ENCODE data around the gene WDR74. TPM values are rescaled to one million over a fixed set of nuclear protein-coding genes. Genes with fewer than 3 reads are reported as not detected.
A peak's percentile ranks its signal among the peaks of the same experiment; 100 is the strongest.

The WDR74 gene
- total and polyA plus RNA-seq, 8 donors = 18.4 to 59.5 (median 30.7) TPM

DNA sequence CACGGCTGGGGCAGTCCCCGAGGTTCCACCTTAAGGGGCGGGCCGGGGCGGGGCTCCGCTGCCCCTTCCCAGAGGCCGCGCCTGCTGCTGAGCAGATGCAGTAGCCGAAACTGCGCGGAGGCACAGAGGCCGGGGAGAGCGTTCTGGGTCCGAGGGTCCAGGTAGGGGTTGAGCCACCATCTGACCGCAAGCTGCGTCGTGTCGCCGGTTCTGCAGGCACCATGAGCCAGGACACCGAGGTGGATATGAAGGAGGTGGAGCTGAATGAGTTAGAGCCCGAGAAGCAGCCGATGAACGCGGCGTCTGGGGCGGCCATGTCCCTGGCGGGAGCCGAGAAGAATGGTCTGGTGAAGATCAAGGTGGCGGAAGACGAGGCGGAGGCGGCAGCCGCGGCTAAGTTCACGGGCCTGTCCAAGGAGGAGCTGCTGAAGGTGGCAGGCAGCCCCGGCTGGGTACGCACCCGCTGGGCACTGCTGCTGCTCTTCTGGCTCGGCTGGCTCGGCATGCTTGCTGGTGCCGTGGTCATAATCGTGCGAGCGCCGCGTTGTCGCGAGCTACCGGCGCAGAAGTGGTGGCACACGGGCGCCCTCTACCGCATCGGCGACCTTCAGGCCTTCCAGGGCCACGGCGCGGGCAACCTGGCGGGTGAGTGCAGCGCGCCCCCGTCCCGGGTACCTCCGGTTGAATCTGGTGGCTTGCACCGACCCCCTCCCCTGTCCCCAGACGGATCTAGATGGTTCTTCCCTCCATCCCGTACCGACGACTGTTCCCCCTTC lies 41.6 kb upstream of the WDR74 start, which contains the start of gene SLC3A2:
TSS of gene SLC3A2 (plus strand) at position 94 of the 776 bp plus-strand sequence. CDS start at position 222, 128 bp downstream.
- no peak for FAIRE-seq
- peaks cover 0 to 36% (median 30%) of the 10 kb centered on the region in 3 donors for H3K36me3 ChIP-seq
- peaks cover 31 to 57% (median 57%) of the 10 kb centered on the region in 3 donors for H3K4me1 ChIP-seq
- H3K4me3 ChIP-seq = peak within 1 kb of the TSS; percentile 80 to 92 (median 88)
- peak within 1 kb of the TSS; percentile 99 for H3K27ac ChIP-seq
- TF ChIP-seq CTCF (IDR thresholded peaks at IDR 0.05) = peak; percentile 26 to 57 (median 43)
- intact Hi-C loops (cut with DNase I) = no loop called here
- H3K27me3 ChIP-seq = no peaks in the 10 kb centered on the region
- H3K9me3 ChIP-seq = no peaks in the 10 kb centered on the region
- WGBS, 2 donors = 0 to 1% methylated on average over 67 to 69 of the region's 69 CpGs
- peak; percentile 87 to 95 (median 90) for DNase-seq
- peak; percentile 83 to 91 (median 86) for ATAC-seq

- H3K27ac ChIP-seq = peak overlapping the region; percentile 99
- TF ChIP-seq CTCF (IDR thresholded peaks at IDR 0.05) = no peak
- no peaks in the 10 kb centered on the region for H3K27me3 ChIP-seq
- DNase-seq = no peak
- peak in 3 of 4 donors; percentile 4 to 19 (median 9) for ATAC-seq
- intact Hi-C loops (cut with DNase I) = no loop called here
- H3K36me3 ChIP-seq = peaks cover 0 to 29% (median 25%) of the 10 kb centered on the region in 3 donors
- peaks cover 35 to 59% (median 58%) of the 10 kb centered on the region in 3 donors for H3K4me1 ChIP-seq
- H3K4me3 ChIP-seq = peak overlapping the region; percentile 80 to 92 (median 88)
- FAIRE-seq = no peak
- no peaks in the 10 kb centered on the region for H3K9me3 ChIP-seq
- WGBS, 2 donors = 0% methylated on average over 16 of the region's 16 CpGs
These were observed 40.9 kb upstream of the WDR74 start for GRCh38 chr11:62880231-62880802.

- DNase-seq (peak in 1 of 6 donors; percentile 34), FAIRE-seq (no peak), ATAC-seq (no peak)
- Histone ChIP-seq H3K9me3 (no peaks in the 10 kb centered on the region), H3K4me3 (no peak overlapping the region), H3K36me3 (peaks cover 0 to 20% (median 16%) of the 10 kb centered on the region in 3 donors), H3K27me3 (no peaks in the 10 kb centered on the region), H3K4me1 (peaks cover 35 to 59% (median 58%) of the 10 kb centered on the region in 3 donors), H3K27ac (peak overlapping the region; percentile 99)
- no peak for TF ChIP-seq CTCF (IDR thresholded peaks at IDR 0.05)
- intact Hi-C loops (cut with DNase I) = no loop called here
- WGBS, 2 donors = 37 to 38% methylated on average over 7 of the region's 7 CpGs
These were observed 40.0 kb upstream of the WDR74 start for GRCh38 chr11:62879235-62879978.

GRCh38 chr11:62876712-62877111 lies 37.3 kb upstream of the WDR74 start:
- no peaks in the 10 kb centered on the region for H3K27me3 ChIP-seq
- no peaks in the 10 kb centered on the region for H3K36me3 ChIP-seq
- H3K4me1 ChIP-seq = peaks cover 16 to 40% (median 36%) of the 10 kb centered on the region in 3 donors
- H3K9me3 ChIP-seq = no peaks in the 10 kb centered on the region
- TF ChIP-seq CTCF (IDR thresholded peaks at IDR 0.05) = no peak
- WGBS, 2 donors = 12 to 18% methylated on average over 6 of the region's 6 CpGs
- ATAC-seq = no peak
- DNase-seq = no peak
- FAIRE-seq = no peak
- H3K27ac ChIP-seq = peak overlapping the region in 2 of 4 donors; percentile 62 to 64
- intact Hi-C loops (cut with DNase I) = no loop called here
- H3K4me3 ChIP-seq = no peak overlapping the region

Measured in pancreas (tissue), 10 donors.